Esophagus squamous epithelium (tissue), 4 donors: ENCODE data around the gene DHRSX.

Experiments
- POLR2A ChIP-seq, 4 donors: fragments of 450-650 bp; IDR thresholded peaks; one replicate each; pipeline ENCODE4 v1.6.1; 2017; ENCODE audit warnings: antibody characterized with exemption in 4 of 4, mild to moderate bottlenecking in 4 of 4, moderate library complexity in 3 of 4
- TF ChIP-seq, protein P1 (sequence below), 6 experiments: fragments of 450-650 bp in 4 of 6; fragments of 200-600 bp in 2 of 6; sonication (generic) in 2 of 6; IDR thresholded peaks; one replicate each; pipeline ENCODE4 v1.5.1; 2016 to 2019; ENCODE audit warnings: antibody characterized with exemption in 6 of 6, mild to moderate bottlenecking in 4 of 6, moderate library complexity in 4 of 6

DNA sequence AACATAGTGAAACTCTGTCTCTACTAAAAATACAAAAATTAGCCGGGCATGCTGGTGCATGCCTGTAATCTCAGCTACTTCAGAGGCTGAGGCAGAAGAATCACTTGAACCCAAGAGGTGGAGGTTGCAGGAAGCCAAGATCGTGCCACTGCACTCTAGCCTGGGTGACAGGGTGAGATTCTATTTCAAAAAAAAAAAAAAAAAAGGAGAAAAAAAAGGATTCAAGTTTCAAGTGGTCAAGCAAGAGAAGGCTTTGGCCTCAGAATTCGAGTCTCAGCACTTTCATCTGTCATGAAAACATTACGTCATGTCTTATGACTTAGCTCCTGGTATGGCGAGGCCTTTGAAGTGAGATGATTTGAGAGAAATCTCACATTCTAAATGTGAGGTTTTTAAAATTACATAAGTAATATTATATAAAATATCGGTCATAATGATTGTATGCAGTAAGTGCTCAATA lies 21.2 kb upstream of the DHRSX start:
- TF ChIP-seq, protein P1, sequence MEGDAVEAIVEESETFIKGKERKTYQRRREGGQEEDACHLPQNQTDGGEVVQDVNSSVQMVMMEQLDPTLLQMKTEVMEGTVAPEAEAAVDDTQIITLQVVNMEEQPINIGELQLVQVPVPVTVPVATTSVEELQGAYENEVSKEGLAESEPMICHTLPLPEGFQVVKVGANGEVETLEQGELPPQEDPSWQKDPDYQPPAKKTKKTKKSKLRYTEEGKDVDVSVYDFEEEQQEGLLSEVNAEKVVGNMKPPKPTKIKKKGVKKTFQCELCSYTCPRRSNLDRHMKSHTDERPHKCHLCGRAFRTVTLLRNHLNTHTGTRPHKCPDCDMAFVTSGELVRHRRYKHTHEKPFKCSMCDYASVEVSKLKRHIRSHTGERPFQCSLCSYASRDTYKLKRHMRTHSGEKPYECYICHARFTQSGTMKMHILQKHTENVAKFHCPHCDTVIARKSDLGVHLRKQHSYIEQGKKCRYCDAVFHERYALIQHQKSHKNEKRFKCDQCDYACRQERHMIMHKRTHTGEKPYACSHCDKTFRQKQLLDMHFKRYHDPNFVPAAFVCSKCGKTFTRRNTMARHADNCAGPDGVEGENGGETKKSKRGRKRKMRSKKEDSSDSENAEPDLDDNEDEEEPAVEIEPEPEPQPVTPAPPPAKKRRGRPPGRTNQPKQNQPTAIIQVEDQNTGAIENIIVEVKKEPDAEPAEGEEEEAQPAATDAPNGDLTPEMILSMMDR (IDR thresholded peaks at IDR 0.05): no peak
- no peak for TF ChIP-seq POLR2A (IDR thresholded peaks at IDR 0.05)
